Epidermal melanocyte (primary cell): Measurements from ENCODE around the gene PSMB7.

Experiments
- DNase-seq: peaks from one replicate; pipeline ENCODE4 v3.0.0; 2011; ENCODE audit warnings: low spot score; ENCODE audit not compliant: insufficient read length

Gene PSMB7

DNA sequence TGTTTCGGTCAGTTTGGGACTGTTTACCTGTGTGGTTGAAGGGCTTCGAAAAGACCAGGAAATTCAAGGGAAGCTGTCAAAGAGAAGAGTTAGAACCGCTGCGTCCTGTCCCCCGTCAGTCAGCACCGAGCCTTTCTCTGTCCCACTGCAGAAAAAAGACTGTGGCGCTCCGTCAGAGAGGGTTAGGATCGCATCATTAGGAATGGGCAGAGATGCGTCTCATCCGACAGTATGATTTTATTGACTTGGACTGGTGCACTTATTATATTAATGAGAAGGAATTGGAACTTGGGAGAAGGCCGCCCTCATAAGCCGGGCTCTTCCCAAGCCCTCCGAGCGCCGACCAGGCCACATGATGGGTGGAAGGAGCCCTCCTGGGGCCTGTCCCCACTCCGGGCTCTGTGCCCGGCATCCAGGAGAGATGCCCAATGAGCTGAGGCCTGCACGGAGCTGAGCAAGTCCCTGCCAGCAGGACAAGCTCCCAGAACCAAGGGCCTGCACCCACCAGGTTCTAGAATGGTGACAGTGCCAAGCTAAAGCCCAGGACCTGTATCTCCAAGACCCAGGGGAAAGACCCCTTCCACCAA is 85.9 kb downstream of the PSMB7 start:
- no peak for DNase-seq

DNA sequence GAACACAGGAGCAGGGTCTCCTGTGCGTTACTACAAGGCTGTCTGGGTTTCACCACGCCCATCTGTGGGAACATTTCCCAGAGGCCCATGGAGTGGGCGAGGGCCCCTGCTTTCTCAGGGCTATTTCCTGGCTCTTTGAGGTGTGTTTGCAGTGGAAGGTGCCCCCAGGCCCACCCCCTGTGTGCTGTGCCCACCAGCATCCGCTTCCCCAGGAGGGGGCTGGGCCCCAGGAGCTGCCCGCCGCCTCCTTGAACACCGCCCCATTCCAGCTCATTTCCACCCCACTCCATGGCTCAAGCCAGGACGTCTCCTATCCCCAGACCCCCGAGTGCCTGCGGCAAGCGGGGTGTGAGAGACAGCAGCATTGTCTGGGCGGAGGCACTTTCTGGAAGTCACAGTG is 87.0 kb downstream of the PSMB7 start:
- DNase-seq: no peak

DNA sequence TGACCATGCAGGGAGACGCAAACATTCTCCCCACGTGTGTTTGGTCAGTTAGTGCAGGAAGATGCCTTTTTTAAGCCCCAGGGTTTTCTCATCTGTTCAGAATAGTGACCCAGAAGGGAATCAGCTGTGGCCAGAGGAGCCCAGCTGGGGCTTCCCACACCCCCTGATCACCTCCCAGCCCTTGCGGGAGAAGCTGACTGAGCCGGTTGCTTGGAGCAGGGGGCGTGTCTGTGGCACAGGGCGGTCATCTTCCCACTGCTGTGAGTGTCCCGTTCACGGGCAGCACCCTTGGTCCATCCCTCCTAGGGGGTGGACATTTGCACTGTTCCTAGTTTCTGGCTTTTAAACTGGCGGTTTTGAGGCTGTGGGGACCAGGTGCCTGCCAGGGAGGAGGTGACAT is 87.8 kb downstream of the PSMB7 start:
- no peak for DNase-seq

DNA sequence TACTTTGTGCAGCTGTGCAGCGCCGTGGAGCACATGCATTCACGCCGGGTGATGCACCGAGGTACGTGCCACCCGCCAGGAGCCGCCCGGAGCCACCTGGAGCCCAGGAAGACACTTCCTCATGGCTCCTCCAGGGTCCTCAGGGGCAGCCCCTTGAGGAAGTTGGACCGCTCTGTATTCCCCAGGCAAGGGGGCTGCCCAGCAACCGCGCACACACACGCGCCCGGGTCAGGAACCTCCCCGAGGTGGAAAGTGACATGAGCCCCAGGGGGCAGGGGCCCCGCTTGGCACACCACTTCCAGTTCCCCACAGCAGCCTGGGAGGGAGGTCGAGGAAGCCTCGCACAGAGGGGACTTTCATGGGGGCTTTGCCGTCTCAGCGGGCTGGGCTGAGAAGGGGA is 88.9 kb downstream of the PSMB7 start:
- DNase-seq: no peak

DNA sequence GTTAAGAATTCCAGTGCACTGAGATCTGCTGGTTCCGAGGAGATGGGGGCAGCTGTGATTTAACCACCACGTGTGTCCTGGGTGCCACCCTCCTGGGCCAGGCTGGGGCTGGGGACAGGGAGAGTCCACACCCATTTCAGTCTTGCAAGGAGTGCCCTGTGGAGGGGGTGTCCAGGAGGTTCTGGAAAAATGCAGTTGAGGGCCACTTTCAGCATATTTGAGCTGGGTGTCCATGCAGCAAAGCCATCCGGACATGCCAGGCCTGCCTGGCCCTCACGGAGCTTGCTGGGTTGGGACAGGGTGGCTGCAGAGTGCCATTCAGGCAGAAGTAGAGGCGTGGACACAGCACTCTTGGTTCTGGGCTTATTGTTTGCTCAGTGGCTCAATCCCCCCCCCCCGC is 89.4 kb downstream of the PSMB7 start:
- no peak for DNase-seq

DNA sequence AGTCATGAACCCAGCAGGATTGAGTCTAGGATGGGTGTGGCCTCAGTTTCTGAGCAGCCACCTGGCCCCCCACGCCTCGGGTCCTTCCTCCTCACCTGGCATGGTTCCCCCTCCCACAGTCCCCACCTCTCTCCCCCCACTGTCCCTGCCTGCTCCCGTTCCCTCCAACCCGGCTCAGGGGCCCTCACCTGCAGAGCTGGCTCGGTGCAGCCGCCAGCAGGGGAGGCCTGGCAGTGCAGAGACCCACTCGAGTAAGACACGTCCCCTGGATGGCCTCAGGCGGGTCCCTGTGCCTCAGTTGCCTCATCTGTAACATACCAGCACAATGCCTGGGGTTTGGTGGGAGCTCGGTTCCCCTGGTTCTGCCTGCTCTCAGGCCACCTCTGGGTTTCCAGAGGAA is 91.3 kb downstream of the PSMB7 start:
- no peak for DNase-seq

DNA sequence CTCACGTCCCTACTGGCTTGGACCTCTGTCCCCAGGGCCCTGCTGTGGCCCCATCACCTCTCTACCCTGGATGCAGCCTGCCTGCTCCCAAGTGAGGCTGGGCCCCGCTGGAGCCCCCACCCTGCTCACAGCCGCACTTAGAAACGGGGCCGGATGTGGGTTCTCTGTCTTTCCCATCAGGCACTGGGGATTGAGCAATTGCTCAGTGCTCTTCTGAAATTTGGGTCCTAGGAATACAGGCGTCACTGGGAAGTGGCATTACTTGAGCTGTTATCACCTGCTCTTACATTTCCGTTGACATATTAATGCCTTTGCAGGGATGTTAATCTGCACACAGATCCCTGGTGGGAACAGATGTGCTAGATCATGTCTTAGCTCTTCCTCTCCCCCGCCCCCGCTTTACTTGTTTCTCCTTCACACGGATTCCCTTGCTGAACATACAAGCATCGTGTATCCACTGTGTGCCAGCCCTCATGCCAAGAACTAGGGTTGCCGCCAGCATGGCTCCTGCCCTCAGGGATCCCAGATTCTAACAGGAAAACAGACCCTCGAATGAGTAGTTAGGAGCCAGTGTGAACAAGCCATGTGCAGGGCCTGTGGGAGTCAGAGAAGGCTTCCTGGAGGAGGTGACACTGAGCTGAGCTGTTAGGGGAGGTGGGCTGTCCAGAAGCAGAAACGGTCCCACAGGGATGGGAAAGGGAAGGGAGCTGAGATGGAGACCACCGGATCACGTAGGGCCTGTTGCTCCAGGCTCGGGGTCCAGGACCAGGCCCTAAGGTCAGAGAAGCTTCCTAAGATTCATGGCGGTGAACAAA is 92.4 kb downstream of the PSMB7 start:
- no peak for DNase-seq

DNA sequence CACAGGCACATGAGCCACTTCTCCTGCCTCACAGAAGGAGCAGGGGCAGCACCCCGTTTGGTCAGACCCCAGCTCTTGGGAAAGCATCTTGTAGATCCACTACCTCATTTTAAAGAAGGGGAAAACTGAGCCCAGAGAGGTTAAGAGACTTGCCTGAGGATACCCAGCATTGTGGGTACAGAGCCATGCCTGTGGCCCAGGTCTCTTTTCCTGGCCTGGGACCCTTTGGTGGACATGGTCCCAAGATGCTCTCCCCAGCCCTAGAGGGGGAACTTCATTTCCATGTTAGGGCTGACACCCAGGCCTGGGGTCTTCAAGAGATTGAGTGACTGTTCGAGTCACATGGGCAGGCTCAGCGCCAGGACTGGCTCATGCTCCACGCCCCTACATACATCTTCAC is 93.3 kb downstream of the PSMB7 start:
- no peak for DNase-seq

DNA sequence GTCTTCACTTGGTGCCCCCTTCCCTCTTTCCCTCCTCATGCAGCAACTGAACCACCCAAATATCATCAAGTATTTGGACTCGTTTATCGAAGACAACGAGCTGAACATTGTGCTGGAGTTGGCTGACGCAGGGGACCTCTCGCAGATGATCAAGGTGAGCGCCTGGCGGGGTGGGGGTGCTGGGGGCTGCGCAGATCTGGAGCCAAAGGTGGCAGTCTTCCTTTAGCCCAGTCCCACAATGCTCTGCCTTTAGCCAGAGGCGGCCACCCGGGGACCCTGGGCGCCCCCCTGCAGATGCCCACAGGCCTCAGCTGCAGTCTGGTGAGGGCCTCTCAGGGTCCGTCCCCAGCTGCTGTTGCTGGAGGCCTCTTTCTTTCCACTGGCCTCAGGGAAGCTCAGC is 93.8 kb downstream of the PSMB7 start:
- DNase-seq: no peak

DNA sequence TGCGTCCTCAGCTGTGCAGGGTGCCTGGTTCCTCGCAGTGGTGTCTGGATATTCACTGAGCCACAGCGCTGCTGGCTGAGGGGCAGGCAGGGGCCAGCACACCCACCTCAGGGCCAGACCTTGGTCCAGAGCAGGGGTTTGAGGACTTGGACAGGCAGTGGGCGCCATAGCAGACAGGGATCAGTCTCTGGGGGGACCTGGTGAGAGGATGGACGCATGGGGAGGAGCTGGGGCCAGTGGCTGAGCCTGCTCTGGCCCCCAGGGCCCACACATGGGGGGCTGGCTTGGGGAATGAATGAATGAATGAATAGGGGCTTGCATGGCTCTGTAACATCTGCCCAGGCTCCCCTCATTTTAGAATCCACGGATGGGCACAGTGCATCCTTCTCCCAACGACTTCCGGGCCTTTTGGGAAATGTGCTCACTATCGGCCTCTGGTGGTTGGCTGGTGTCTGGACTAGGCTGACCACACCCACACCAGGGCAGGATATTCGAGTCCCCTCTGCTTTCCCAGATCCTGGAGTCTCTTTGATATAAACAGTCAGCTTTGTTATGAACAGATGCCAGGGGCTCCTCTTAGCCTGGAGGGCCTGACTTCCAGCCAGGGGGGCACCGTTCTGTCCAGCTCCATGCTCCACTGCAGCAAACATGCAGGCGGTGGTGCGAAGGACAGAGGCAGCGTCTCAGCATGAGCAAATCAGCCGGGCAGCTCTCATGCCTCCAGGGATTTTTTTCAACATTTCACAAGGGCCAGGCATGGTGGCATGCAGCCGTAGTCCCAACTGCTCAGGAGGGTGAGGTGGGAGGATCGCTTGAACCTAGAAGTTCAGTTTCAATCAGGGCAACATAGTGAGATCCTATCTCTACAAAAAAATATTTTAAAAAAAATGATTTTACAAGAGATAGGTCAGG is 94.9 kb downstream of the PSMB7 start:
- DNase-seq: peak; percentile 92

DNA sequence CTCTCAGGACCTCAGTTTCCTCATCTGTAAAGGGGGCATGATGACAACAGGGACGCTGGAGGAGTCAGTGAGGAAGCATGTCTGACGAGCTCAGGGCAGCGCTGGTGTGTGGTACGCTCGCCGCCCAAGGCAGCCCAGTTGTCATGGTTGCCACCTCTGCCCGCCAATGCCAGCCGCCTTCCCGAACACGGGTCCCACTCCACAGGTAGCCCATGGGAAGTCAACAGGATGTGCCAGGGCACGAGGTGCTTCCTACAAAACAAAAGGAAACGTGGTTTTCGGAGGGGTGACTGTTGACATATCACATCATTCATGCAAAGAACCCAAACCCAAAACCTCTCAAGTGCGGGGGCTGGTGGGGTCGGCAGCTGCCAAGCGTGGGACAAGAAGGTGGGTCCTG is 99.4 kb downstream of the PSMB7 start:
- no peak for DNase-seq

DNA sequence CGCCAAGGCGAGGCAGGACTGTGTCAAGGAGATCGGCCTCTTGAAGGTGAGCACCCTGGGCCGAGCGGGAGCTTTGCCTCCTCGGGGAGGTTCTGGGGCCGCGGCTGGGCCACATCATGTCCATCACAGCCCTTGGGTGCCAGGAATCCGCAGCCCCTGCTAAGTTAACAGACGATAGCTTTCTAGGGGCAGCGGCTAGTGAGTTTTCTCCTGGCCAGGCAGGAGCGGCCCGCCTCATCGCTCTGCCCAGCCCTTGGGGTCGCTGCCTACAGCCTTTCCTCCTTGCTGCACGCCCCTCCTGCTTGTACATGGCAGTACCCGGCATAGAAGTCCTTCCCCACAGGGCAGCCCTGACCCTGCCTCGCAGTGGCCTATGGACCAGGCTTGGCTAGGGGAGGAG is 101.3 kb downstream of the PSMB7 start:
- no peak for DNase-seq

DNA sequence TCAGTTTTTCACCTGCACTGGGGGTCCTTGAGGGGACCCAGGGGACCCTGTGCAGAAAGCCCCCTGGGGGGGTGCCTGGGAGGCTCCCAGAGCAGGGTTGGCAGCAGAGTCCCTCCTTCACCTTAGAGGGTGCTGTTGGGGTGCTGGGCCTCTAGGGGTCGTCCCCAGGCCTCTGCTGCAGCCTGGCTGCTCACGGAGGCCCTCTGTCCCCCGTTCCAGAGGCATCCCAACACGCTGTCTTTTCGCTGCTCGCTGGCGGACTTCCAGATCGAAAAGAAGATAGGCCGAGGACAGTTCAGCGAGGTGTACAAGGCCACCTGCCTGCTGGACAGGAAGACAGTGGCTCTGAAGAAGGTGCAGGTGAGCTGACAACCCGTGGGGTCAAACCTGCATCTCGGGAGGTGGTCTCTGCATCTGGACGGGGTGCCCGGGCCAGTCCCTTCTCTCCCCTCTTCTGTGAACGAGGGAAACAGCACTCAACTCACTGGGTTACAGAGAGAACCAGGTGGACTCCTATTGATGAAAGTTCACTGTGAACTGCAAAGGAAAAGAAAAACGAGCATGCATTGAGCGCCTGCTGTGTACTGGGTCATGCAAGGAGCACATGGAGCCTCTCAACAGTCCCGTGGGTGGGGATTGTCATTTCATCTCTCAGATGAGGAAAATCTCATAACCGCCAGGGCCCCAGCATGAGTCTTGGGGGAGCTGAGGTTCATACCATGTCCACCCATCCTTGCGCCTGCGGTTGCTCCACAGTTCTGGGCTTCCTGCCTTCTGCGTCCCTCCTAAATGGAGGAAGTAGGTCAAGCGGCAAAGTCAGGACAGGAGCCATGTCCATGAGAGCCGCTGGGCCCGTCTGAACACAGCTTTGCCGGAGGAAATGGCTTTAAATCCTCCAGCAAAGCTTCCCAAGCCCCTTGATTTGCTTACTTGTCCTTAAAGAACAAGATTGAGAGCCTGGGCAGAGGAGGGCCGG is 102.7 kb downstream of the PSMB7 start:
- DNase-seq: no peak

DNA sequence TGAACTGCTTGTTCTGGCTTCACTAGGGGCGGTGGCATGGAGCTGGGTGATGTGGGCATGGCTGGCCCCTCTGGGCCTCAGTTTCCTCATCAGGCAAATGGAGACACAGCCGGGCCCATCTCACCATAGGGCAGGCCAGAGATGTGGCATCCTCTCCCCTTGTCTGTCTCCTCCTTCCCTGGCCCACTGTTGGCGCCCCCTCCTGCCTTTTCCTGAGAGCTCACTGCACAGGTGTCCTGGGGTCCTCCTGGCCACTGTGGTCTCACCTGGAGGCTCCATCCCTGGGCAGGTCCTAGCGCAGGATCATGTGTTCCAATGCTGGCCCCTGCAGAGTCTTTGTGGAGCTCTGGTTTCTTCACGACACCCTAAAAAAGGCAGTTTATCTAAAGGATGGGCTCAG is 104.0 kb downstream of the PSMB7 start:
- no peak for DNase-seq

DNA sequence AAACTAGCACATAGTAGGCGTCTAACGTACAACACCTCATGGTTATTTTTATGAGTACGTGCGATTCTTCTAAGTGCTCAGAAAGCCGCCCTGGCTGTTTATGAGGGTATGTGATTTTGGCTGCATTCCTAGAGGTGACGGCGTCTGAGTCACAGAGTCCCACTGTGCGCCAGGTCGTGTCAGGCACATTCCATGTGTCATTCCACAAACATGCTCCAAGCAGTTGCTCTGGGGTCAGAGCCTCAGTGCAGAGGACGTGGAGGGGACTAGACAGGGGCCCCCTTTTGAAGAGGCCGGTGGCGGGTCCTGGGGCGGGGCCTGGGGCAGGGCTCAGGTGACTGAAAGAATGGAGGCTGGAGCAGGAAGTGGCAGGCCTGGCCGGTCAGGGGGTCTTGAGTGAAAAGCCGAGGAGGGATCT is 105.6 kb downstream of the PSMB7 start:
- peak; percentile 65 for DNase-seq

DNA sequence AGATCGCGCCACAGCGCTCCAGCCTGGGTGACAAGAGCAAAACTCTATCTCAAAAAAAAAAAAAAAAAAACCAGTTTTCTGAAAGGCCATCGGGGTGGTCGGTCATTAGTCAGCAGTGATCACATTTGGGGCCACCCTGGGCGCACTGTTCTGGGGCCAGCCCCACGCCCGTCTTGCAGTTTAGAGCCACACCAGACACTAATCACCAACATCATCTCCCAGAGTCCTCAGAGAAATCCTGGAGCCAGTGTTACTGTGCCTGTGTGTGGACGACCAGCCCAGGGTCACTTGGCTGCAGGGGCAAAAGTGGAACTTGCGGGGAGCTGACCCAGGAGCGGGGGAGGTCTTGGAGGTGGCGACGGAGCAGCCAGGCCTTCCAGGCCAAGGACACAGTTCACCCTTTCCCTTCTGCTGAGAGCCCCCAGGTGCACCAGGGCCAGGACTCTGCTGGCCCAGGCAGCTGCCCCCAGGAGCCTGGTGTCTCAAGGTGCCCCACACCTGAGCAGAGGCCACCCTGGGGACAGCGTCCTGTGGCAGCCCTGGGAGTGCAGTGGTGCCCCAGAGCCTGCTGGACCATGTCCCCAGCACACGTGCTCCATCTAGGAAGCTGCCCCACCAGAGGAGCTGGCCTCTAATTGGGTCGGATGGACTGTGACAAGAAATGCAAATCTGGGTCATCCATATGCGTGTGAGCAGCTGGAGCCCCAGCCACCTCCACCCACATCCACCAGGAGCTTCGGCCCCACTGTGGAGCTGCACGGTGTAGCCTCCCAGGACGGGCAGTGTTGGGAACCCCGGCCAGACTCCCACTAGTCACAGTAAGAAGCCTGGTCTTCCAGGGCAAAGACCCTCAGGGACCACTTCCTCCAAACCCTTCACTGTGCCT is 106.4 kb downstream of the PSMB7 start:
- DNase-seq: no peak

DNA sequence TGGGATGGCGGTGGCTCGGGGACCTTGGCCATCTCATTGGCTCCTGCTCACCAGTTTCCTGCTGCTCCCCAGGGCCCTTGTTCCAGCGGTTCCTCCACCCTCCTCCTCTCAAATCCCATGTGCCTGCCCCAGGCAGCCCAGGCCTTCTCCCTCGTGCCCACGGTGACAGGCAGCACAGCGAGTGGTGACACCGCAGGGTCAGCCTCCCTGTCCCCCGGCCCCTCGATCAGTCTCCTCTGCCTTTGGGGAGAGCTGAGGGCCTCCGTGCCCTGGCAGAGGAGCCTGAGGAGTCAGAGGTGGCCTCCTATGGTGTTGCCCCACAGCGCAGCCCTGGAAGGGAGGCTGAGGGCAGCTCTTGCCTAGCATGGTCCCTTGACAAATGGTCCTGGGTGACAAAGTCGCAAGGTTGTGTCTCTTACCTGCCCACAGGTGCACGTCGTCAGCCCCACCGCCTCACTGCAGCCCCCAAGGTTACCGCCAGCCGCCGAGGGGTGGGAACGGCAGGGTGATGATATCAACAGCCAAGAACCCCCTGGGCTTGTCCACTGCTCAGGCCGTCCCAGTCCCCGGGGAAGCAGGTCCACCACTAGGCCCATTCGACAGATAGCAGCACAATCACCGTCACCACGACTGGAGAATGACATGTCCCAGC is 107.7 kb downstream of the PSMB7 start:
- DNase-seq: no peak

DNA sequence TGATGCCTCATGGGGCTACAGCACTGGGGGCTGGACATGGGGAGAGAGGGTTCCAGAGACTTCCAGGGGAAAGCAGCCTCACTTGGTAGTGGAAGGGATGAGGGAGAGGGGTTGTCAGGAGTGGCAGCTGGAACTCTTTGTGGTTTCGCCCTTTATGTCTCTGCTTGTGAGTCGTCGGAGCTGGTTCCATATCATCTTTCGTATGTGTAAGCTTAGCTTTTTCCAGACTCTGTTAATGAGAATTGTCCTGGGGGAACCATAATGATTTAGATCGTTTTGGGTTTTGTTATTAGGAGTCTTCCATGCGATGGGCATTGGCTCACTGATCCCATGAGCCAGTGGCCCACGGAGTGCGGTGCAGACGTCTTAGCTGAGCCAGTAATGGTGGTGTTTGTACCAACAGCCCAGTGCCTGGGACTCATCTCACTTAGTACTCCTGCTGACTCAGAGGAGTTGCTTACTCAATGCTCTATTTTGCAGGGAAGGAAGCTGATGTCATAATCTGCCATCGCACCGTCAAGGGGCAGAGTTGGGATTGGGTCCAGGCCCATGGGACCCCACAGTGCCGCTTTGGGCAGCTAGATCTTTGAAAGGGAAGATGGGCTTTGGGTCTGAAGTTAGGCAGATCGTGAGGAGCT is 109.0 kb downstream of the PSMB7 start:
- no peak for DNase-seq

DNA sequence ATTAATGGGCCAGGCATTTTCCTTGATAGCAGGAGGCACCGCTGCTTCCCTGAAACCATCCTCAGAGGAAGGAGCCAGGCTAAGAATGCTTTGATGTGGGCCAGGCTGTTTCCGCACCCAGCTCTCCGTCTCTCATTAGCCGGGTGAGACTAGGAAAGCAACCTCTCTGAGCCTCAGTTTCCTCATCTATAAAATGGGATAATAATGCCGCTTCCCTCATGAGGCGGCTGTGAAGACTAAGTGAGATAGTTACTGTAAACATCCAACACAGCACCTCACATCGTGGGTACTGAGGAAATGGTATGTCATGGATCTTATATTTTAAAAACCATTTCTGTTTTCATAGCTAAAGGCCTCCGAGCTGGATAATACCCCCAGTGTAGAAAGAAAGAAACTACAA is 111.0 kb downstream of the PSMB7 start:
- DNase-seq: no peak
